GM12878 (cell line): Measurements from ENCODE around the gene PRCC. TPM values are rescaled to one million over a fixed set of nuclear protein-coding genes. Genes with fewer than 3 reads are reported as not detected.
A peak's percentile ranks its signal among the peaks of the same experiment; 100 is the strongest.

Experiments
- ATAC-seq: fragments of 200-7000 bp; cut with Tn5 transposase; 3 replicates; pipeline ENCODE4 v1.9.1; 2020; ENCODE audit warnings: mild to moderate bottlenecking, moderate library complexity
- BruUV-seq: library from RNA; stranded (reverse); fragments of 400-500 nt; replicated peaks from 2 replicates; lab custom pipeline; 2021; lab: Mats Ljungman, UMichigan
- CTCF ChIA-PET: fragments of 300-600 bp; sonication (Branson Sonifier 250); formaldehyde crosslinking; extraction: SDS; loops from one replicate; lab custom pipeline; 2021; ENCODE audit warnings: inconsistent platforms; lab: Yijun Ruan, JAX
- POLR2A ChIA-PET: fragments of 350-600 bp; formaldehyde crosslinking; extraction: SDS; loops from one replicate; lab custom pipeline; 2021; ENCODE audit warnings: inconsistent platforms; lab: Charles Lee
- RAD21 ChIA-PET: fragments of 300-600 bp; sonication (Branson Sonifier 250); formaldehyde crosslinking; loops from one replicate; lab custom pipeline; 2023; ENCODE audit warnings: antibody characterized with exemption; ENCODE audit not compliant: unreplicated experiment; lab: Charles Lee
- SMC1A ChIA-PET: fragments of 300-600 bp; sonication (Branson Sonifier 250); formaldehyde crosslinking; loops from one replicate; lab custom pipeline; 2023; ENCODE audit not compliant: unreplicated experiment, uncharacterized antibody; lab: Charles Lee
- DNase-seq: peaks from one replicate; pipeline ENCODE4 v3.0.0-alpha.2; 2011; ENCODE audit warnings: low read depth, low spot score
- FAIRE-seq: peaks from 3 replicates; lab custom pipeline; 2011; peaks lifted over from hg19 to GRCh38; lab: Jason Lieb, UNC
- H2AFZ ChIP-seq: 2 replicates; pipeline ENCODE4 v1.6.0; 2011; ENCODE audit warnings: low read depth, low read length, control low read depth; ENCODE audit not compliant: control insufficient read depth
- H3K27ac ChIP-seq: 2 replicates; pipeline ENCODE4 v1.5.1; 2011; ENCODE audit warnings: control low read depth; ENCODE audit not compliant: control insufficient read depth, insufficient read depth
- H3K27me3 ChIP-seq, 2 experiments: replicated peaks in 1 of 2; 2 replicates each; pipeline versions ENCODE4 v1.6.0 to v1.6.1; 2011; ENCODE audit warnings: low read length in 1 of 2; ENCODE audit not compliant: control insufficient read depth in 2 of 2, insufficient read depth in 2 of 2
- H3K36me3 ChIP-seq, 2 experiments: 2 replicates each; pipeline ENCODE4 v1.5.1; 2011; ENCODE audit warnings: low read length in 1 of 2; ENCODE audit not compliant: control insufficient read depth in 2 of 2, insufficient read depth in 2 of 2
- H3K4me1 ChIP-seq: 2 replicates; pipeline ENCODE4 v1.6.1; 2011; ENCODE audit warnings: mild to moderate bottlenecking, low read length, moderate library complexity, mixed read lengths; ENCODE audit not compliant: control insufficient read depth, insufficient read depth
- H3K4me2 ChIP-seq: 2 replicates; pipeline ENCODE4 v1.6.0; 2011; ENCODE audit warnings: control low read depth; ENCODE audit not compliant: control insufficient read depth, insufficient read depth
- H3K4me3 ChIP-seq: fragments of 200-600 bp; sonication (generic); 2 replicates; pipeline ENCODE4 v1.5.1; 2016
- H3K79me2 ChIP-seq: 2 replicates; pipeline ENCODE4 v1.6.0; 2011; ENCODE audit warnings: low read length; ENCODE audit not compliant: control insufficient read depth, insufficient read depth
- H3K9ac ChIP-seq: 2 replicates; pipeline ENCODE4 v1.8.0; 2011; ENCODE audit warnings: low read length, control low read depth, mixed read lengths; ENCODE audit not compliant: control insufficient read depth, insufficient read depth
- H3K9me3 ChIP-seq: replicated peaks from 3 replicates; pipeline ENCODE4 v1.5.1; 2011; ENCODE audit warnings: mild to moderate bottlenecking, low read length; ENCODE audit not compliant: control insufficient read depth, insufficient read depth
- H4K20me1 ChIP-seq: 2 replicates; pipeline ENCODE4 v1.6.0; 2011; ENCODE audit not compliant: control insufficient read depth, insufficient read depth
- E2F8 ChIP-seq: fragments of 450-650 bp; IDR thresholded peaks from 2 replicates; pipeline ENCODE4 v1.6.1; 2018; ENCODE audit warnings: mild to moderate bottlenecking, low read depth, moderate library complexity; ENCODE audit not compliant: partially characterized antibody
- ESRRA ChIP-seq: IDR thresholded peaks from 2 replicates; pipeline ENCODE4 v1.6.1; 2012; ENCODE audit warnings: mild to moderate bottlenecking, low read length, improper control_type of control experiment
- NFYA ChIP-seq: IDR thresholded peaks from 2 replicates; pipeline ENCODE4 v1.6.1; 2011; ENCODE audit warnings: low read depth, mild to moderate bottlenecking, low read length, improper control_type of control experiment, borderline replicate concordance
- SP1 ChIP-seq: IDR thresholded peaks from one replicate; pipeline ENCODE4 v1.6.1; 2011; ENCODE audit warnings: low read depth, low read length
- SPI1 ChIP-seq: IDR thresholded peaks from 2 replicates; pipeline ENCODE4 v1.6.1; 2011; ENCODE audit warnings: low read depth, mild to moderate bottlenecking, low read length, moderate library complexity, borderline replicate concordance; ENCODE audit not compliant: insufficient read depth
- WGBS: methylation state at CpG from one replicate; pipeline ENCODE4 v1.1.6; 2016; ENCODE audit warnings: low lambda C conversion rate; ENCODE audit not compliant: insufficient replicate concordance, insufficient coverage; ENCODE audit errors: missing lambda C conversion rate; 5-methylcytosine and 5-hydroxymethylcytosine counted together
- in situ Hi-C: fragments of 300-500 bp; cut with MboI; formaldehyde crosslinking; loops from 9 replicates; pipeline ENCODE4 v1.14.3; 2018; ENCODE audit warnings: mixed read lengths
- intact Hi-C: fragments of 100-400 bp; cut with micrococcal nuclease; formaldehyde crosslinking; loops from one replicate; pipeline ENCODE4 v1.14.2; 2022; ENCODE audit not compliant: unreplicated experiment
- polyA plus RNA-seq, 11 experiments: library from polyadenylated mRNA; depleted of rRNA in 4 of 11; unstranded in 6 of 11; stranded (reverse) in 5 of 11; fragments of >200 nt; fragmentation: Nextera tagmentation in 4 of 11; fragmentation: Illumina TruSeq in 1 of 11; extraction: Ambion mirVana in 4 of 11; extraction: Trizol in 1 of 11; gene quantifications; 1 replicate in 1 of 11; 2 replicates in 10 of 11; pipeline versions ENCODE4 v1.2.1 to v1.2.3, GENCODE V29; 2011 to 2016; ENCODE audit warnings: inconsistent platforms in 2 of 11, missing spikeins in 2 of 11, low read depth in 1 of 11
- total RNA-seq, 4 experiments: library from RNA; depleted of rRNA in 3 of 4; stranded (reverse); fragments of >200 nt in 3 of 4; fragmentation: Illumina TruSeq in 1 of 4; extraction: Trizol in 1 of 4; gene quantifications; 2 replicates each; pipeline versions ENCODE4 v1.2.1 to v1.2.3, GENCODE V29; 2013 to 2021
- TF ChIP-seq, protein P1 (sequence below): fragments of 450-650 bp; IDR thresholded peaks from 2 replicates; pipeline ENCODE4 v1.6.1; 2017; ENCODE audit warnings: low read depth, mild to moderate bottlenecking, moderate library complexity

PRCC gene
- total and polyA plus RNA-seq, 10 of the 15 experiments (the other 5 are each of a cell fraction or from before 2014, with no cell fraction given): 23.8 to 132 (median 63.1) TPM

- no peak for FAIRE-seq
- Histone ChIP-seq H3K36me3 (peaks cover 0 to 20% of the 10 kb centered on the region in 2 experiments; a peak in 2 of 4 replicates), H3K27ac (no peak overlapping the region), H3K4me2 (peak overlapping the region; percentile 35; the same call in 1 of the 2 replicates), H4K20me1 (no peaks in the 10 kb centered on the region), H2AFZ (no peak overlapping the region), H3K4me3 (no peak overlapping the region), H3K4me1 (no peaks in the 10 kb centered on the region), H3K27me3 (no peaks in the 10 kb centered on the region), H3K9ac (no peak overlapping the region), H3K9me3 (no peaks in the 10 kb centered on the region), H3K79me2 (peaks cover 62% of the 10 kb centered on the region)
- TF ChIP-seq NFYA: no peak
- TF ChIP-seq SP1: no peak
- TF ChIP-seq, protein P1, sequence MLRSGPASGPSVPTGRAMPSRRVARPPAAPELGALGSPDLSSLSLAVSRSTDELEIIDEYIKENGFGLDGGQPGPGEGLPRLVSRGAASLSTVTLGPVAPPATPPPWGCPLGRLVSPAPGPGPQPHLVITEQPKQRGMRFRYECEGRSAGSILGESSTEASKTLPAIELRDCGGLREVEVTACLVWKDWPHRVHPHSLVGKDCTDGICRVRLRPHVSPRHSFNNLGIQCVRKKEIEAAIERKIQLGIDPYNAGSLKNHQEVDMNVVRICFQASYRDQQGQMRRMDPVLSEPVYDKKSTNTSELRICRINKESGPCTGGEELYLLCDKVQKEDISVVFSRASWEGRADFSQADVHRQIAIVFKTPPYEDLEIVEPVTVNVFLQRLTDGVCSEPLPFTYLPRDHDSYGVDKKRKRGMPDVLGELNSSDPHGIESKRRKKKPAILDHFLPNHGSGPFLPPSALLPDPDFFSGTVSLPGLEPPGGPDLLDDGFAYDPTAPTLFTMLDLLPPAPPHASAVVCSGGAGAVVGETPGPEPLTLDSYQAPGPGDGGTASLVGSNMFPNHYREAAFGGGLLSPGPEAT: no peak
- no peak for TF ChIP-seq SPI1
- no peak for TF ChIP-seq ESRRA
- TF ChIP-seq E2F8: no peak
- BruUV-seq: no TSS peak
- intact Hi-C loops (no loop called here), in situ Hi-C loops (no loop called here)
- WGBS: 89% methylated on average over 1 of the region's 1 CpG
- ChIA-PET POLR2A (no interaction called here), RAD21 (interaction anchor here (1.1 to 1.5 kb wide), 2 partner anchors 37 to 51 kb away, joined by 3 to 5 read pairs; partner anchors contain the start of gene MRPL24), SMC1A (interaction anchor here (1.6 to 1.9 kb wide), 4 partner anchors 12 to 82 kb away, joined by 3 to 7 read pairs (median 4); partner anchors contain the start of genes ISG20L2 and METTL25B), CTCF (interaction anchor here (0.6 to 10.1 kb wide), 6 partner anchors 9 to 297 kb away, joined by 3 to 84 read pairs (median 4); partner anchors contain the start of genes ISG20L2, METTL25B and NTRK1)
- ATAC-seq: no peak; the same call in 2 of the 3 replicates
- no peak for DNase-seq
These were observed 10.2 kb downstream of the PRCC start for GRCh38 chr1:156777573-156777972.
